Measurements from ENCODE around the gene OTUB2. TPM values are rescaled to one million over a fixed set of nuclear protein-coding genes. Genes with fewer than 3 reads are reported as not detected.
A peak's percentile ranks its signal among the peaks of the same experiment; 100 is the strongest.

Gene OTUB2
- total and polyA plus RNA-seq, 4 donors, result 0.28 to 0.92 (median 0.63) TPM

DNA sequence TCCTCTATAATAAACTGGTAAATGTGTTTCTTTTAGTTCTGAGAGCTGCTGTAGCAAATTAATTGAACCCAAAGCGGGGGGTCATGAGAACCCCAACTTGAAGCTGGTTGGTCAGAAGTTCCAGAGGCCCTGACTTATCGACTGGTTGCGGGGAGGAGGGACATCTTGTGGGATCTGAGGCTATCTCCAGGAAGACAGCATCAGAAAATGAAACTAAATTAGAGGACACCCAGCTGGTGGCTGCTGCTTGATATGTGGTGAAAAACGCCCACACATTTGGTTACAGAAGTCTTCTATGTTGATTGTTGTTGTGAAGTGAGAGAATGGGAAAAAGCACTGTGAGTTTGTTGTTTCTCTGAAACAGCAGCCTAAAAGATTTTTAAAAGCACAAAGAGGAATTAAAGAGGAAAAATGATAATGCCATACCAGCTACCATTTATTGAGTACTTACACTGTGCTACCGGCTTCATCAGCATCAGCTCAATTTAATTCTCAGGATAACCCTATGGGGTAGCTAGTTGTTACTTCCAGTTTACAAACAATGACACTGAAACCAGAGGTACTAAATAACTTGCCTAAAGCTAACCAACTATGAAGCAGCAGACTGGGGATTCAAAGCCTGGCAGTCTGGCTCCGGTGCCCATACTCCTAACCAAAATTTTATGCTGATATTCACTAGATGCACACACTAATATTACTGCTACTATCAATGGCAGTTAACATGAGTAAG is 30.6 kb downstream of the OTUB2 start:
- no peak overlapping the region for H3K4me3 ChIP-seq (ENCODE audit: low read depth in 1 of 3, low read length in 3 of 3)
- WGBS, result 82% methylated on average over 6 of the region's 6 CpGs
- H3K27me3 ChIP-seq (ENCODE audit: control insufficient read depth in 4 of 4, insufficient read depth in 4 of 4, low read length in 3 of 4), result no peaks in the 10 kb centered on the region
- no peaks in the 10 kb centered on the region for H3K9me3 ChIP-seq (ENCODE audit: control insufficient read depth in 4 of 4, low read length in 3 of 4)
- H3K27ac ChIP-seq (ENCODE audit: low read depth in 1 of 2, low read length in 2 of 2), result peak overlapping the region in 1 of 2 donors; percentile 16
- H3K36me3 ChIP-seq (ENCODE audit: control insufficient read depth in 4 of 4, insufficient read depth in 3 of 4, low read depth in 1 of 4, low read length in 3 of 4), result peaks cover 5 to 55% (median 38%) of the 10 kb centered on the region in 4 donors
- H3K9ac ChIP-seq (ENCODE audit: low read depth in 1 of 2, low read length in 2 of 2), result no peak overlapping the region
- DNase-seq (ENCODE audit: low spot score), result peak; percentile 4
- no peak for TF ChIP-seq SP1 (IDR thresholded peaks at IDR 0.05)
- TF ChIP-seq, protein P1, sequence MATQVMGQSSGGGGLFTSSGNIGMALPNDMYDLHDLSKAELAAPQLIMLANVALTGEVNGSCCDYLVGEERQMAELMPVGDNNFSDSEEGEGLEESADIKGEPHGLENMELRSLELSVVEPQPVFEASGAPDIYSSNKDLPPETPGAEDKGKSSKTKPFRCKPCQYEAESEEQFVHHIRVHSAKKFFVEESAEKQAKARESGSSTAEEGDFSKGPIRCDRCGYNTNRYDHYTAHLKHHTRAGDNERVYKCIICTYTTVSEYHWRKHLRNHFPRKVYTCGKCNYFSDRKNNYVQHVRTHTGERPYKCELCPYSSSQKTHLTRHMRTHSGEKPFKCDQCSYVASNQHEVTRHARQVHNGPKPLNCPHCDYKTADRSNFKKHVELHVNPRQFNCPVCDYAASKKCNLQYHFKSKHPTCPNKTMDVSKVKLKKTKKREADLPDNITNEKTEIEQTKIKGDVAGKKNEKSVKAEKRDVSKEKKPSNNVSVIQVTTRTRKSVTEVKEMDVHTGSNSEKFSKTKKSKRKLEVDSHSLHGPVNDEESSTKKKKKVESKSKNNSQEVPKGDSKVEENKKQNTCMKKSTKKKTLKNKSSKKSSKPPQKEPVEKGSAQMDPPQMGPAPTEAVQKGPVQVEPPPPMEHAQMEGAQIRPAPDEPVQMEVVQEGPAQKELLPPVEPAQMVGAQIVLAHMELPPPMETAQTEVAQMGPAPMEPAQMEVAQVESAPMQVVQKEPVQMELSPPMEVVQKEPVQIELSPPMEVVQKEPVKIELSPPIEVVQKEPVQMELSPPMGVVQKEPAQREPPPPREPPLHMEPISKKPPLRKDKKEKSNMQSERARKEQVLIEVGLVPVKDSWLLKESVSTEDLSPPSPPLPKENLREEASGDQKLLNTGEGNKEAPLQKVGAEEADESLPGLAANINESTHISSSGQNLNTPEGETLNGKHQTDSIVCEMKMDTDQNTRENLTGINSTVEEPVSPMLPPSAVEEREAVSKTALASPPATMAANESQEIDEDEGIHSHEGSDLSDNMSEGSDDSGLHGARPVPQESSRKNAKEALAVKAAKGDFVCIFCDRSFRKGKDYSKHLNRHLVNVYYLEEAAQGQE (IDR thresholded peaks at IDR 0.05), result no peak
- TF ChIP-seq HNF4A (conservative IDR thresholded peaks at IDR 0.05), result no peak
- TF ChIP-seq YY1 (IDR thresholded peaks at IDR 0.05), result no peak
- no peak for TF ChIP-seq TAF1 (conservative IDR thresholded peaks at IDR 0.05)
- no peak for TF ChIP-seq RAD21 (IDR thresholded peaks at IDR 0.05)
- no peak for TF ChIP-seq HNF4G (IDR thresholded peaks at IDR 0.05)
- TF ChIP-seq, protein P2, sequence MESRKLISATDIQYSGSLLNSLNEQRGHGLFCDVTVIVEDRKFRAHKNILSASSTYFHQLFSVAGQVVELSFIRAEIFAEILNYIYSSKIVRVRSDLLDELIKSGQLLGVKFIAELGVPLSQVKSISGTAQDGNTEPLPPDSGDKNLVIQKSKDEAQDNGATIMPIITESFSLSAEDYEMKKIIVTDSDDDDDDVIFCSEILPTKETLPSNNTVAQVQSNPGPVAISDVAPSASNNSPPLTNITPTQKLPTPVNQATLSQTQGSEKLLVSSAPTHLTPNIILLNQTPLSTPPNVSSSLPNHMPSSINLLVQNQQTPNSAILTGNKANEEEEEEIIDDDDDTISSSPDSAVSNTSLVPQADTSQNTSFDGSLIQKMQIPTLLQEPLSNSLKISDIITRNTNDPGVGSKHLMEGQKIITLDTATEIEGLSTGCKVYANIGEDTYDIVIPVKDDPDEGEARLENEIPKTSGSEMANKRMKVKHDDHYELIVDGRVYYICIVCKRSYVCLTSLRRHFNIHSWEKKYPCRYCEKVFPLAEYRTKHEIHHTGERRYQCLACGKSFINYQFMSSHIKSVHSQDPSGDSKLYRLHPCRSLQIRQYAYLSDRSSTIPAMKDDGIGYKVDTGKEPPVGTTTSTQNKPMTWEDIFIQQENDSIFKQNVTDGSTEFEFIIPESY (IDR thresholded peaks at IDR 0.05), result no peak
- no peak for TF ChIP-seq JUND (IDR thresholded peaks at IDR 0.05)
- TF ChIP-seq, protein P3, sequence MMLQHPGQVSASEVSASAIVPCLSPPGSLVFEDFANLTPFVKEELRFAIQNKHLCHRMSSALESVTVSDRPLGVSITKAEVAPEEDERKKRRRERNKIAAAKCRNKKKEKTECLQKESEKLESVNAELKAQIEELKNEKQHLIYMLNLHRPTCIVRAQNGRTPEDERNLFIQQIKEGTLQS (IDR thresholded peaks at IDR 0.05), result no peak
- TF ChIP-seq NR2F2 (IDR thresholded peaks at IDR 0.05), result no peak
- TF ChIP-seq, protein P4, sequence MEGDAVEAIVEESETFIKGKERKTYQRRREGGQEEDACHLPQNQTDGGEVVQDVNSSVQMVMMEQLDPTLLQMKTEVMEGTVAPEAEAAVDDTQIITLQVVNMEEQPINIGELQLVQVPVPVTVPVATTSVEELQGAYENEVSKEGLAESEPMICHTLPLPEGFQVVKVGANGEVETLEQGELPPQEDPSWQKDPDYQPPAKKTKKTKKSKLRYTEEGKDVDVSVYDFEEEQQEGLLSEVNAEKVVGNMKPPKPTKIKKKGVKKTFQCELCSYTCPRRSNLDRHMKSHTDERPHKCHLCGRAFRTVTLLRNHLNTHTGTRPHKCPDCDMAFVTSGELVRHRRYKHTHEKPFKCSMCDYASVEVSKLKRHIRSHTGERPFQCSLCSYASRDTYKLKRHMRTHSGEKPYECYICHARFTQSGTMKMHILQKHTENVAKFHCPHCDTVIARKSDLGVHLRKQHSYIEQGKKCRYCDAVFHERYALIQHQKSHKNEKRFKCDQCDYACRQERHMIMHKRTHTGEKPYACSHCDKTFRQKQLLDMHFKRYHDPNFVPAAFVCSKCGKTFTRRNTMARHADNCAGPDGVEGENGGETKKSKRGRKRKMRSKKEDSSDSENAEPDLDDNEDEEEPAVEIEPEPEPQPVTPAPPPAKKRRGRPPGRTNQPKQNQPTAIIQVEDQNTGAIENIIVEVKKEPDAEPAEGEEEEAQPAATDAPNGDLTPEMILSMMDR (IDR thresholded peaks at IDR 0.05; ENCODE audit: low read depth, low read length, missing input control), result no peak
- no peak for TF ChIP-seq FOXA1 (IDR thresholded peaks at IDR 0.05)
- TF ChIP-seq EGR1 (IDR thresholded peaks at IDR 0.05; ENCODE audit: low read depth in 2 of 2), result no peak
- no peak for TF ChIP-seq RXRA (IDR thresholded peaks at IDR 0.05)
- TF ChIP-seq, protein P5, sequence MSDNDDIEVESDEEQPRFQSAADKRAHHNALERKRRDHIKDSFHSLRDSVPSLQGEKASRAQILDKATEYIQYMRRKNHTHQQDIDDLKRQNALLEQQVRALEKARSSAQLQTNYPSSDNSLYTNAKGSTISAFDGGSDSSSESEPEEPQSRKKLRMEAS (IDR thresholded peaks at IDR 0.05), result no peak
- no peak for TF ChIP-seq GABPA (IDR thresholded peaks at IDR 0.05 in 1 of 2, conservative IDR thresholded peaks at IDR 0.05 in 1 of 2)
- no peak for TF ChIP-seq FOXA2 (IDR thresholded peaks at IDR 0.05)
- H3K4me1 ChIP-seq (ENCODE audit: control insufficient read depth in 4 of 4, insufficient read depth in 4 of 4, low read length in 3 of 4), result peaks cover 15 to 44% (median 39%) of the 10 kb centered on the region in 4 donors
